HEK293 (cell line): ENCODE measurements around the gene VRK1.

Experiments
- REST ChIP-seq: fragments of 450-650 bp; formaldehyde crosslinking; IDR thresholded peaks from 2 replicates; pipeline ENCODE4 v1.5.1; 2016; ENCODE audit warnings: missing biosample characterization, missing genetic modification characterization
- ZNF174 ChIP-seq: fragments of 450-650 bp; formaldehyde crosslinking; IDR thresholded peaks from 2 replicates; pipeline ENCODE4 v1.5.0; 2017; ENCODE audit warnings: missing biosample characterization, mild to moderate bottlenecking, missing genetic modification characterization
- ZNF624 ChIP-seq: fragments of 450-650 bp; formaldehyde crosslinking; IDR thresholded peaks from 2 replicates; pipeline ENCODE4 v1.5.1; 2017; ENCODE audit warnings: missing biosample characterization, missing genetic modification characterization

- TF ChIP-seq REST (no peak), ZNF174 (tag by site-specific recombination) (no peak), ZNF624 (tag by site-specific recombination) (no peak)
These were observed 52.6 kb downstream of the VRK1 start for GRCh38 chr14:96849733-96850132.
